Stimulated activated CD4-positive, alpha-beta T cell treated with anti-CD3 and anti-CD28 coated beads, Interleukin-15, amount 100 ng/mL, for 1 hour (primary cell): ENCODE data around the gene PACS1.

Source experiments
- DNase-seq, 2 donors: peaks; one replicate each; pipeline ENCODE4 v3.0.0-alpha.2; 2020; ENCODE audit warnings: low read depth in 1 of 2, low spot score in 1 of 2

PACS1 gene

GRCh38 chr11:66176650-66177049 lies 106.6 kb downstream of the PACS1 start:
- no peak for DNase-seq

- DNase-seq, result no peak
Observed at GRCh38 chr11:66178183-66178582, 108.1 kb downstream of the PACS1 start.

GRCh38 chr11:66178871-66179270 lies 108.8 kb downstream of the PACS1 start:
- DNase-seq, result no peak

DNA sequence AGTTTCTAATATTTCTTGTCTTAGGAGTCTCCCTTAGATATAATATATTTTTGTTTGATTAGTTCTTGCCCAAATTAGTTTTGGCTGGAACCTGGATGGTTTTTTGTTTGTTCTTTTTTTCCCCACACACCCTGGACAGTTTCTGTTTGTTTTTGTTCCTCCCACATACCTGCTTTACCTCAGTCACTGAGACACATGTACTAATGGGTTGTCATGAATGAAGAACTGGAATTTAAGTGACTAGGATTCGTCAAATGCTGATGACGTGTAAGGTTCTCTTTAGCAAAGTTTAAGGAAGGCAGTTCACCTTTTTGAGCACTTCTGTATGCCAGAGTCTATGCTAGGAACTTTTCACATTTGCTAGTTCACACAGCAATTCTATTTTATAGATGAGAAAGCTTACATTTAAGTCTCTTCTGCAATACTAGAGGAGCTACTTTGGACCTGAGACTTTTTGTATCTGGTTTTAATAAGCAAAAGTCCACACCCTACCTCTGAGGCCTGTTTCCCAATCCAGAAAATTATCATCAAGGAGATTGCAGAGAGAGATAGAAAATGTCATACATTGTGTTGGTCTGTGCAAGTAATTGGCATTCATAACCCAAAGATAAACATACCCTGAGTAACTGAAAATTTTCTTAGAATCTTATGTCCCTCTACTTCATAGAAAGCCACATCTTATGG lies 111.7 kb downstream of the PACS1 start:
- no peak for DNase-seq

DNA sequence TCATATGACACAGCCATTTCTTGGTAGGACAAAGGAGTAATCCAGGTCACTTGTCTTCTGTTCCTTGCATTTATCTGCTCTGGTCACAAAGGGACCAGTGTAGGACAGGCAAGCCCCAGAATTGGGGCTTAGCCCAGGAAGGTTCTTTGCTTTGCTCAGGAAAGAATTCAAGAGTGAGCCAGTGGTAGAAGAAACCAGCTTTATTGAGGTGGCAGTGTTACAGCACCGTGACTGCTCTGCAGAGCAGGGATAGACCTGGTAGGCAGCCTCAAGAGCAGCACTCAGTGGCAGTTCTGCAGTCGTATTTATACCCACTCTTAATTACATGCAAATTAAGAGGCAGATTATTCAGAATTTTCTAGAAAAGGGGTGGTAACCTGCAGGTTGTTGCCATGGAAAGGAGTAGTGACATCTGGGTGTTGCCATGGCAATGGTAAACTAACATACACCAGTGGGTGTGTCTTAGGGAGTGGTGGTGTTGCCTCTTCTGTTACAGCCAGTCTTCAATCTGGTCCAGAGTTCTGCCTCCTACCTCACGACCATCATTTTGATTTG lies 113.5 kb downstream of the PACS1 start:
- no peak for DNase-seq

GRCh38 chr11:66184728-66185127 lies 114.7 kb downstream of the PACS1 start:
- no peak for DNase-seq

- no peak for DNase-seq
Observed at GRCh38 chr11:66186470-66186869, 116.4 kb downstream of the PACS1 start.

DNA sequence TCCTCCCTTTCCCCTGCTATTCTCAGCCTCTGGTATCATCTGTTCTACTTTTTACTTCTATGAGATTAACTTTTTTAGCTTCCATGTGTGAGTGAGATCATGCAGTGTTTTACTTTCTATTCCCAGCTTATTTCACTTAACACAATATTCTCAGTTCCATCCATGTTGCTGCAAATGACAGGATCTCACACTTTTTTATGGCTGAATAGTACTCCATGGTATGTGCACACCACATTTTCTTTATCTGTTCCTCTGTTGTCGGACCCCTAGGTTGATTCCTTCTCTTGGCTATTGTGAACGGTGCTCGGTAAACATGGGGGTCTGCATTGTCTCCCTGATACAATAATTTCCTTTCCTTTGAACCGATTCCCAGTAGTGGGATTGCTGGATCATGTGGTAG lies 117.4 kb downstream of the PACS1 start:
- no peak for DNase-seq

GRCh38 chr11:66188580-66188979 lies 118.5 kb downstream of the PACS1 start:
- DNase-seq, result no peak

DNA sequence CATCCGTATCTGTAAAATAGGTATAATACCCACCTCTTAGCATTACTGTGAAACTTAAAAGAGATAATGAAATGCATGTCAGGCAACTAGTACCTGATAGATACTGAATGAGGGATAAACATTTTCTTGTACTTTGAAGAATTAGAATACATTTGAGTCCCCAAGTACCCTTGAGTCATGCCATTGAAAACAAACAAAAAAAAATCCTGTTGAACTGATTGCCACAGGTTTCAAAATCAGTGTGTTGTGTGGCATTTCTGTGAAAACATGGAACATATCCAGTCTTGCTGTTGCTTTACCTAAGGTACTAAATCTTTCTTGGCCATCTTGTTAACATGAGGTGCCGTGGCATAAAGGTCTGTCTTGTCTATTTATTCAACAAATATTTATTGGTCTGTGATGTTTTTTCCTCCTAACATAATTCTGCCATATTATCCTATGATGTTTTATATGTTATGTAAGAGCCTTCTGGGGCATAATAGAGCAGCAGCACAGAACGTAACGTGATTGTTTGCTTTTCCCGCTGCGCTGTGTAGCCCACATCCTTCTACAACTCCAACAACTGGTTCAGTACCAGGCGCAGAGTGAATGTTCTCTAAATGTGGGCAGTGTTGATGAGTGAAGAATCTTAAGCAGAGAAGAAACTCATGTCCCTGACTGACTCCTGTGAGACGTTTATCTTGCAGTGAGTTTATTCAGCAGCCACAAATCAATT lies 119.1 kb downstream of the PACS1 start:
- no peak for DNase-seq

GRCh38 chr11:66190786-66191185 lies 120.7 kb downstream of the PACS1 start:
- no peak for DNase-seq

GRCh38 chr11:66192181-66192863 lies 122.2 kb downstream of the PACS1 start:
- no peak for DNase-seq

DNA sequence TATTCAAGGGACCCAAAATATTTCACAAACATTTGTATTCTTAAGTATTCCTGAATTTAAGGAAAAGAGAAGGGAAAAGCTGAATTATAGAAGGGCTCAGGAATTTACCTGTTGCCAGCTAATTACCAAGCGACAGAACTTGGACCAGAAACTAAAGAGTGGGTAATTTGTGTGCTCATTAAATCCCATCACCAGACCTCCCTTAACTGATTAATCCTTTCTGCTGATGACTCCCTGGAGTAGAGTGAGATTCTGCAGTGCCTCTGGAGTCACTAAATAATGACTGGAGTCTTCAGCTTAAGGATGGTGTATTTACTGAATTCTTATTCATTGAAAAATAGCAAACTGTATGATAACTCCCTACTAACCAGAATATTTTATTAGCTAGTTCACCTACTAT lies 124.3 kb downstream of the PACS1 start:
- no peak for DNase-seq

GRCh38 chr11:66195867-66196266 lies 125.8 kb downstream of the PACS1 start:
- no peak for DNase-seq

- no peak for DNase-seq
Observed at GRCh38 chr11:66203847-66204246, 133.8 kb downstream of the PACS1 start.

DNA sequence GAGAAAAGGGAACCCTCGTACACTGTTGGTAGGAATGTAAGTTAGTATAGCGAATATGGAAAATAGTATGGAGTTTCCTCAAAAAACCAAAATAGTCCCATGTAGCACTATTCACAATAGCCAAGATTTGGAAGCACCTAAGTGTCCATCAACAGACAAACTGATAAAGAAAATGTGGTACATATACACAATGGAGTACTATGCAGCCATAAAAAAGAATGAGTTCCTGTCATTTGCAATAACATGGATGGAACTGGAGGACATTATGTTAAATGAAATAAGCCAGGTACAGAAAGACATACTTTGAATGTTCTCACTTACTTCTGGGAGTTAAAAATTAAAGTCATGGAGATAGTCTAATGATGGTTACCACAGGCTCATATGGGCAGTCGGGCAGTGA lies 134.3 kb downstream of the PACS1 start:
- no peak for DNase-seq

DNA sequence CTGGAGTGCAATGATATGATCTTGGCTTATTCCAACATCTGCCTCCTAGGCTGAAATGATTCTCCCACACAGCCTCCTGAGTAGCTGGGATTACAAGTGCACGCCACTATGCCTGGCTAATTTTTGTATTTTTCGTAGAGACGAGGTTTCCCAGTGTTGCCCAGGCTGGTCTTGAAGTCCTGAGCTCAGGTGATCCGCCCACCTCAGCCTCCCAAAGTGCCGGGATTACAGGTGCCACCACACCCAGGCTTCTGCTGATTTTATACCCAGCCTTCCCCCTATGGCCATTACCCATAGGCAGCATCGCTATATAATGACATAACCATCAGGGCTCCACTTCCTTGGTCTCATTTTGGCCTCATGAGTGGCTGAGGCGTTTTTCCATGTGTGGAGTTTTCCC lies 137.7 kb downstream of the PACS1 start:
- no peak for DNase-seq

- DNase-seq, result no peak
Observed at GRCh38 chr11:66211100-66211499, 141.0 kb downstream of the PACS1 start.

DNA sequence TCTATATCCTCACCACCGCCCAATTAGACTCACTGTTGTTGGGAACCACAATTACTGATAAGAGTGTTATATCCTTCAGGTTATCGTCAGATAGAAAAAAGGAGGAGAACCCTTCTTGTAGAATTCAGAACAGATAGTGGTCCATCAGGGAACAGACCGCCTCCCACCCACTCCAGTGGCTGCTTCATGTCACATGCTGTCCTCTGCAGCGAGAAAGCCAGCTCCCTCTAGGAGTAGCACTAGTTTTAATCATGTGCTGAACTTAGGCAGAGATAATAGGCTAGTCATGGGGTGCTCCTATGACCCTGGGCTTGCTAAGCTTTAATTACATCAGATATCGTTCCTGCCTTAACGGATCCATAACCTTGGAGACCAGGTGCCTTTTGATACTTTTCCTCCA lies 146.8 kb downstream of the PACS1 start:
- DNase-seq, result no peak

DNA sequence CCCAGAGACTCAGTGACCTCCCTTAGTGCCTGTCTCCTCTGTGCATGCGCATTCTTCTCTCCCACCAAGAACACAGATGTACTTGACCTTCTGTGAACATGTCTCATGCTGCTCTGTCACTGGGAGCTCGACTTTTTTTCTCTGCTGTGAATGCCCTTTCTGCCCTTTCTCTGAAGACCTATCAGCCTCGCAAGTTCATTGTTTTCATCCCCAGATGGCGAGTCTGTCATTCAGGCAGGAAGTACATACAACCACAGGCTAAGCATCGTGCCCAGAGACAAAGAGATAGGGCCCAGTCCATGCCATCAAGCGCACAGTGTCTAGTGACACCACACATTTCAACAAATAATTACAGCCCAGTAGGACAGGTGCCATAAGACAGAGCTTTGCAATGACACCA lies 148.0 kb downstream of the PACS1 start:
- DNase-seq, result no peak

DNA sequence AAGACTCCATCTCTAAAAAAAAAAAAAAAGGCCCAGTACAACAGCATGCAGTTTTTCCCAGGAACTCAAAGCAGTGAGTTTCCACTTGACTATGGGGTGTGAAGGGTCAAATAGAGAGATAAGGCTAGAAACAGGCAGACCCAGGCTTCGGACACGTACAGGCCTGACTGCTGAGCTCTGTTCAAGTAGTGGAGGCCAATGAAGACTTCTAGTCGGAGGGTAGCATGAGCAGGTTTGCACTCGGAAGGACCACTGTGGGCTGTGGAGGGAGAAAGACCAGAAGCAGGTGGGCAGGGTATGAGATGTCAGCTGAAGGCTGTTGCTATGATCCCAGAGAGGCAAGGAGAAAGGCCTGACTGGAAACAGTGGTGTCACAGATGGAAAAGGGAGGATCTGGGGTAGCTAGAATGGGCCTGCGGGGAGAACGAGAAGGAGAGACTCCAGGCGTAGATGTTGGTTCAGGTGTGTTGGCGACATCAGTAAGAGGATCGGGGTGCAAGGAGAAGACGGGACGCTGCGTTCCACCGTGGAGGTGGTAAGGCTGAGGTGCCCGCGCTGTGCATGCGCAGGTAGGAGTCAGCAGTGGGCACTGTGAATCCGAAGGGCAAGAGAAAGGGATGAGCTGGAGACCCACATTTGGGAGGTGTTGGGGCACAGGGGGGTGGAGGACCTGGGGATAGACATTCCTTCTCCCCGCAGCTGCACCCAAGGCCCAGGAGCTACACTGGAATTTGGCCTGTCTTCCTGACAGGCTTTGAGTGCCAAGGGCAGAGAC lies 149.0 kb downstream of the PACS1 start:
- no peak for DNase-seq
